HFFc6 (cell line): ENCODE measurements around the gene COPS4. TPM values are rescaled to one million over a fixed set of nuclear protein-coding genes. Genes with fewer than 3 reads are reported as not detected.
"Not testable (repeated sequence)": the region's sequence is repeated elsewhere in the genome, so short reads cannot be mapped to it uniquely, and the experiment has no call there.

Experiments used
- DNase-seq: peaks from one replicate; pipeline ENCODE4 v3.0.0-alpha.2; 2018
- H3K27ac Mint-ChIP-seq: 2 replicates; pipeline ENCODE4 v1.8.0; 2020; ENCODE audit warnings: mild to moderate bottlenecking, mixed read lengths
- H3K27me3 Mint-ChIP-seq: 2 replicates; pipeline ENCODE4 v1.8.0; 2021; ENCODE audit warnings: mild to moderate bottlenecking, moderate library complexity, mixed read lengths; ENCODE audit not compliant: insufficient read depth
- H3K36me3 Mint-ChIP-seq: 2 replicates; pipeline ENCODE4 v1.8.0; 2021; ENCODE audit warnings: low read depth, mixed read lengths
- H3K4me1 Mint-ChIP-seq: 2 replicates; pipeline ENCODE4 v1.8.0; 2020; ENCODE audit warnings: low read depth, mixed read lengths
- H3K4me3 Mint-ChIP-seq: 2 replicates; pipeline ENCODE4 v1.8.0; 2020; ENCODE audit warnings: mild to moderate bottlenecking, moderate library complexity, mixed read lengths
- H3K9me3 Mint-ChIP-seq: 2 replicates; pipeline ENCODE4 v1.8.0; 2020; ENCODE audit warnings: mild to moderate bottlenecking, mixed read lengths
- total RNA-seq, 6 experiments: library from RNA; stranded (reverse); fragmentation: NEBNext Ultra II Directional; extraction: Animal tissue kit (Norgen Biotek cat#: 25700); gene quantifications; 2 replicates in 1 of 6; 3 replicates in 5 of 6; pipeline ENCODE4 v1.2.3, GENCODE V29; 2021
- TF ChIP-seq, protein P1 (sequence below): fragments of 200-600 bp; sonication (generic); IDR thresholded peaks from 2 replicates; pipeline ENCODE4 v1.5.0; 2021; ENCODE audit warnings: antibody characterized with exemption, mild to moderate bottlenecking

The COPS4 gene
- total RNA-seq, 6 experiments from 2014 or later: 56.4 to 73.6 (median 69.2) TPM

DNA sequence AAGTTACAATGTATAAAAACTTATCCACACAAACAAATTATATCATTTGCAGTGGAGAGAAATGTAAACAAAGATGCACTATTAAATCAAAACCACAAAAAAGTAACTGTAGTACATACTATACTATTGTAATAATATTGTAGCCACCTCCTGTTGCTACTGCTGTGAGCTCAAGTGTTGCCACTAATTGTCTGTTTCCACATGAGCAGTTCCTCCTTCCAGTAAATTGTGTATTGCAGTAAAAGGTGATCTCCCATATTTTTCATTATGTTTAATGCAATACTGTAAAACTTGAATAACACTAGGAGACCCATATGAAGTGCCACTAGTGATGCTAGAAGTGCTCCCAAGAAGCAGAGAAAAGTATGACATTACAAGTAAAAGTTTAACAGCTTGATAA is 36.1 kb upstream of the COPS4 start:
- 0 out of 2 replicates have a peak, but pooled peaks cover 5% of the 10 kb centered on the region for H3K36me3 Mint-ChIP-seq
- peaks cover 9% of the 10 kb centered on the region; the same call in 1 of the 2 replicates for H3K4me1 Mint-ChIP-seq
- no peak overlapping the region for H3K4me3 Mint-ChIP-seq
- H3K27me3 Mint-ChIP-seq: no peaks in the 10 kb centered on the region; the same call in 1 of the 2 replicates
- DNase-seq: no peak
- TF ChIP-seq, protein P1, sequence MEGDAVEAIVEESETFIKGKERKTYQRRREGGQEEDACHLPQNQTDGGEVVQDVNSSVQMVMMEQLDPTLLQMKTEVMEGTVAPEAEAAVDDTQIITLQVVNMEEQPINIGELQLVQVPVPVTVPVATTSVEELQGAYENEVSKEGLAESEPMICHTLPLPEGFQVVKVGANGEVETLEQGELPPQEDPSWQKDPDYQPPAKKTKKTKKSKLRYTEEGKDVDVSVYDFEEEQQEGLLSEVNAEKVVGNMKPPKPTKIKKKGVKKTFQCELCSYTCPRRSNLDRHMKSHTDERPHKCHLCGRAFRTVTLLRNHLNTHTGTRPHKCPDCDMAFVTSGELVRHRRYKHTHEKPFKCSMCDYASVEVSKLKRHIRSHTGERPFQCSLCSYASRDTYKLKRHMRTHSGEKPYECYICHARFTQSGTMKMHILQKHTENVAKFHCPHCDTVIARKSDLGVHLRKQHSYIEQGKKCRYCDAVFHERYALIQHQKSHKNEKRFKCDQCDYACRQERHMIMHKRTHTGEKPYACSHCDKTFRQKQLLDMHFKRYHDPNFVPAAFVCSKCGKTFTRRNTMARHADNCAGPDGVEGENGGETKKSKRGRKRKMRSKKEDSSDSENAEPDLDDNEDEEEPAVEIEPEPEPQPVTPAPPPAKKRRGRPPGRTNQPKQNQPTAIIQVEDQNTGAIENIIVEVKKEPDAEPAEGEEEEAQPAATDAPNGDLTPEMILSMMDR: no peak
- 0 out of 2 replicates have a peak overlapping the region, but pooled peaks have one; percentile 14 for H3K27ac Mint-ChIP-seq
- no peaks in the 10 kb centered on the region for H3K9me3 Mint-ChIP-seq

GRCh38 chr4:83002329-83002728 is 32.7 kb upstream of the COPS4 start:
- Mint-ChIP-seq H3K27me3 (no peaks in the 10 kb centered on the region; the same call in 1 of the 2 replicates), H3K27ac (no peak overlapping the region), H3K9me3 (no peaks in the 10 kb centered on the region), H3K4me1 (peaks cover 10% of the 10 kb centered on the region), H3K4me3 (no peak overlapping the region), H3K36me3 (peaks cover 6% of the 10 kb centered on the region)
- DNase-seq: no peak
- TF ChIP-seq, protein P1: no peak

DNA sequence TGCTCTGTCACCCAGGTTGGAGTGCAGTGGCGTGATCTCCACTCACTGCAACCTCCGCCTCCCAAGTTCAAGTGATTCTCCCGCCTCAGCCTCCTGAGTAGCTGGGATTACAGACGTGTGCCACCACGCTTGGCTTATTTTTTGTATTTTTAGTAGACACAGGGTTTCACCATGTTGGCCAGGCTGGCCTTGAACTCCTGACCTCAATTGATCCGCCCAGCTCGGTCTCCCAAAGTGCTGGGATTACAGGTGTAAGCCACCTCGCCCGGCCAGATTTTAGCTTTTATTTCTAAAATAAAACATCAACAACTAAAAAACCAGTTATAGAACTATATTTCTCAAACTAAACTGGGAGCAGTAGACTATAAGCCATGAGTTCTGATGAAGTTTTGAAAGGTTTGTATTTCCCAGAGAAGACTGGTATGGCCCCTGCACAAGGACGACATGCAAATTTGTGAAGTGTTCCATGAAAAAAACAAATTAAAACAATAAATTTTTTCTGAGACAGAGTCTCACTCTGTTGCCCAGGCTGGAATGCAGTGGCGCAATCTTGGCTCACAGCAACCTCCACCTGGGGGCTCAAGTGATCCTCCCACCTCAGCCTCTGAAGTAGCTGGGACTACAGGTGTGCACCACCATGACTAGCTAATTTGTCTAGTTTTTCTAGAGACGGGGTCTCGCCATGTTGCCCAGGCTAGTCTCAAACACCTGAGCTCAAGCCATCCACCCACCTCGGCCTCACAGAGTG is 31.8 kb upstream of the COPS4 start:
- not testable (repeated sequence) for H3K36me3 Mint-ChIP-seq, H3K4me3 Mint-ChIP-seq, H3K27ac Mint-ChIP-seq, H3K9me3 Mint-ChIP-seq, DNase-seq, H3K27me3 Mint-ChIP-seq
- H3K4me1 Mint-ChIP-seq: peaks cover 18% of the 10 kb centered on the region

- Mint-ChIP-seq H3K4me1 (peaks cover 52% of the 10 kb centered on the region), H3K27me3 (peaks cover 2% of the 10 kb centered on the region; the same call in 1 of the 2 replicates), H3K36me3 (peaks cover 6% of the 10 kb centered on the region), H3K27ac (peak overlapping the region; percentile 92), H3K9me3 (no peaks in the 10 kb centered on the region), H3K4me3 (peak overlapping the region; percentile 99)
- TF ChIP-seq, protein P1: no peak
- DNase-seq: no peak
These were observed 25.5 kb upstream of the COPS4 start for GRCh38 chr4:83009529-83009928.

DNA sequence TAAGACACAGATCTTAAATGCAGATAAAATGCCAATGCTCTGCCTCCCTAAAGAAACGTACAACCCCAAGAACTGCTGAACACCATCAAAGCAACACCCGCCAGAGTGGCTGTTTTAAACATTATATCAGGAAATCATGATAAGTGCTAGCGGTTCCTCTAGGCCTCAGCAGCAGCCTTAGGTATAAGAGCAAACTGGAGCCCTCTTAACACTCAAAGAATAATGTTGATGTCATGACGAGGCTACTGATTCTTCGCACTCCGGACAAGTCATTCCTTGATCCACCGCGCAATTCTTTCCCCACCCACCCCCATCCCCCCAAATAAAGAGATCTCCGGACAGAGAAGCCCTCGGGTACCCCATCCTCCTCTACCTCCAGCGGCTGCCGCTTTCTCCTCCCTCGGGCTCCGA is 24.9 kb upstream of the COPS4 start:
- Mint-ChIP-seq H3K4me3 (peak overlapping the region; percentile 99), H3K36me3 (peaks cover 6% of the 10 kb centered on the region), H3K4me1 (peaks cover 52% of the 10 kb centered on the region), H3K9me3 (no peaks in the 10 kb centered on the region), H3K27me3 (peaks cover 2% of the 10 kb centered on the region; the same call in 1 of the 2 replicates), H3K27ac (peak overlapping the region; percentile 92)
- TF ChIP-seq, protein P1: no peak
- peak; percentile 19 for DNase-seq
